Activated CD4-positive, alpha-beta T cell treated with anti-CD3 and anti-CD28 coated beads for 48 hours (primary cell): ENCODE data around the gene TTLL5.
A peak's percentile ranks its signal among the peaks of the same experiment; 100 is the strongest.

ENCODE experiments used
- DNase-seq: peaks from one replicate; pipeline ENCODE4 v3.0.0-alpha.2; 2020

The TTLL5 gene

DNA sequence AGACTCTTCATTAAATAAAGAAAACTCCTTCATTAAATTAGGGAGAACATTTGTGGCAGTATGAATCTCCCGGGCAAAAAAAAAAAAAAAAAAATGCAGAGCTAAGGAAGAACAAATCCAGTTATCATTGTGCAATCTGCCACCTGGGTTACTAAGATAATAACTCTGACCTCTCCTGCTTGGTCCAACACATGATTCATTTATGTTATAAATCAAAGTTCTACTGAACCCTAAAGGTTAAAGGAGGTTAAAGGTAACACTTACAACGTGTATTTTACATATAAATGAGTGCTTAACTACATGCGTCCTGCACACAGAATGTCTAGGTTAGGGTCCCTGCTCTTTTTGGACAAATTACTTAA is 316.5 kb downstream of the TTLL5 start:
- DNase-seq: no peak

- no peak for DNase-seq
These were observed 317.2 kb downstream of the TTLL5 start for GRCh38 chr14:75978249-75978731.

DNA sequence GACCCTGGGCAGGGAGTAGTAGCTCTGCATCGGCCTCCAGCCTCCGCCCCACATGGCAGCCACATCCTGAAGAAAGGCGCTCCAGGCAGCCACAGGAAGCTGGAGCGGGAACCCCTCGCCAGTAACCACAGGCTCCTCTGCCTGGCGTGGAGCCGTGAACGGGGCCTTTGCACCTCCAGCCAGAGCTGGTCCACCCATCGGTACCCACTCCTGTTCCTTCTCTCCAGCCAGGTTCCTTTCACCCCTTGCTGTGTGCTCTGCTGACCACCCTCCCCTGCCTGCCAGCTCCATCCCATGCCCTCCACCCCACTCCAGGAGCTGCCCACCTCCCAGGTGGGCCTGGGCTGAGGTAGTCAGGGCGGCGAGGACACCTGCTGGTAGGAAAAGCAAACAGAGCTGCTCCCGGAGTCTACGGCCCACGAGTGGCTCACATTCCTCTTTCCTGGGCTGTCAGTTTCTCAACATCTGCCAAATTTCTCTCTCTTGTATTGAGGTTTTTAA is 318.1 kb downstream of the TTLL5 start:
- DNase-seq: peak; percentile 29

DNA sequence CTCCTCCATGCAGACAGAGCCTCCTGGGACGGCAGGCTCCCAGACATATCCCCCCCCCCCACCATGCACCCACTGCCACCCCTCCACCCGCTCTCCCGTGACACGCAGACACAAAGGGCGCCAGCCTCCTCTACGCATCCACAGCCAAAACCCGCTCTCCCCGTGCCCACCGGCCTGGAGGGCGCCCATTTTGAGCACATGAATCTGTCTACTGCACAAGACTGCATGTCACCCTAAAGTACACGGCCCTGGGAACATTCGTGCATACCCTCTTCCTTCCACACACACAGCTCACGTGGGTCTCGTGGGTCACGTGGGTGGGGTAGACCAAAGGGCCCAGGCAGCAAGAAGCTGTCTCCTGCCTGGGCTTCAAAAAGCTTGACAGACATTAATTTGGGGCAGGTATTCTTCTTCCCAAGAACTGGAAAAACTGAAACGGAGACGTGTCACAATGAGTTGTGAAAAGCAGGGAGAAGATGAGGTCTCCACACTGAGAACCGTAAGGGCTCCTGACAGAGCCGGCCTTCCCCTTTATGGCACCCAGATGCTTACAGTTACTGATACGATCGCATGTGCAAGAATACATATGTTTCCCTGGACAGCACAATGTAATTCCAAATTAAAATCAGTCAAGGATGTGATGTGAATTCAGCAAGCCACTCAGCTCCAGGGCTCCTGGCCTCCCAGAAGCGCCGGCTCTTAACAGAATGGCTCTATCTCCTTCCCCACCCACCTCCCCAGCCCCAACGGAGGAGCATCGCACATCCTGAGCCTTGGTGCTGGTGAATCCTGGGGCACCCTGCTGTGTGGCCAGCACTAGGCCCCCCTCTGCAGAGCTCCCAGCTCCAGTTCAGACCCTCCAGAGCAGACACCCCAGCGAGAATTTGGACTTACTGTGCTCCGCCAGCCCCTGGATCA is 318.9 kb downstream of the TTLL5 start:
- no peak for DNase-seq

DNA sequence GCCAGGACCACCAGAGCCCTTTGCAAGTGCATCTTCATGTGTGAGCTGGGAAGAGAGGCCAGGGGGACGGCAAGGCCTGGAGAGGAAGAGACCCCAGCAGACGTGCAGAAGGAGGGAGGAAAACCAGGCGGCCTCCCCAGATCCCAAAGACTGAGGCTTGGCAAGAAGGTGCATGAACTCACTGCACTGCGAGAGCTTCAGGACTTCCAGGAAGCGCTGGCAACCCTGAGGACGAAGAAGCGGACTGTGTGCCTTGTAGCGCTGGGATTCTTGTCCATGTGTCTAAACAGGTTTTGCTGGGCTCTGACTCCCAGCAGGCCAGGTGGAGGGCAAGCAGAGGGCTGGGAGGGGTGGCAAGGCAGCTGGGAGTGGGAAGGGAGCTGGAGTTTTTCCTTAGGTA is 319.8 kb downstream of the TTLL5 start:
- DNase-seq: no peak

- peak; percentile 58 for DNase-seq
These were observed 320.6 kb downstream of the TTLL5 start, which contains the start of gene TGFB3 for GRCh38 chr14:75981426-75982265. Gene TGFB3 (minus strand): TSS chr14:75981995. CDS start chr14:75980893, 1,102 bp downstream.

DNA sequence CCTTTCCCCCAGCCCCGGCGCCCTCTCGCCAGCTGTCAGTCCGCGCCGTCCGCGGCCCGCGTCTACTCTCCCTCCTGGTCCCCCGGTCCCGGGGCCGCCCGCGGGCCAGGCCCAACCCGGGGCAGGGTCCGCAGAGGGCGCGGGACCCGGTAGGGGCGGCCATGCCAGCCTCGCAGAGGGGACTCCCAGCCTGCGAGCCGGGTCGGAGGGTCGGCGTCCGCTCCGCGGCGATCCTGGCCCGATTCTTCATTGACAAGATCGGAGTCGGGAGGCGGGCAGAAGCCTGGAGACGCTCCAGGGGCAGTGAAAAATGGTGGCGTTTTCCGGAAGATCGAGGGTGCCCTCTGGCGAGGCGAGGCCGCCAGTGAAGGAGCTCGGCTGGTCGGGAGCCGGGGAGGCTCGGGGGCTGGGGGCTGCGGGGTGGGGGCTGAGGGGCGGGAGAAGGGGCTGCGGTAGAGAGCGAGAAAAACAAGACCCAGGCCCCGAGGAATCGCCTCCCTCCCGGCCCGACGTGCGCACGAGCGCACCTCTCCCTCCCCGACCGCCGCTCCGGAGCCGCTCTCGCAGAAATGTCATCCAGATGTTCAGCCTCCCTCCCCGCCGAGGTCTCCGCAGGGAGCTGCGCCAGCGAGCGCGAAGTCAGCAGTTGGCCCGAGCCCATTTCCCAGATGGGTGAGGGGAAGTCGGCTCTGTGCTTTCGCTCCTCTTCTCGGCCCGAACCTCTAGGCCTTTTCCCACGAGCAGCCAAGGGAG is 321.4 kb downstream of the TTLL5 start:
- DNase-seq: peak; percentile 80

- DNase-seq: no peak
These were observed 321.9 kb downstream of the TTLL5 start for GRCh38 chr14:75983019-75983358.

GRCh38 chr14:75984674-75985073 is 323.6 kb downstream of the TTLL5 start:
- DNase-seq: no peak

DNA sequence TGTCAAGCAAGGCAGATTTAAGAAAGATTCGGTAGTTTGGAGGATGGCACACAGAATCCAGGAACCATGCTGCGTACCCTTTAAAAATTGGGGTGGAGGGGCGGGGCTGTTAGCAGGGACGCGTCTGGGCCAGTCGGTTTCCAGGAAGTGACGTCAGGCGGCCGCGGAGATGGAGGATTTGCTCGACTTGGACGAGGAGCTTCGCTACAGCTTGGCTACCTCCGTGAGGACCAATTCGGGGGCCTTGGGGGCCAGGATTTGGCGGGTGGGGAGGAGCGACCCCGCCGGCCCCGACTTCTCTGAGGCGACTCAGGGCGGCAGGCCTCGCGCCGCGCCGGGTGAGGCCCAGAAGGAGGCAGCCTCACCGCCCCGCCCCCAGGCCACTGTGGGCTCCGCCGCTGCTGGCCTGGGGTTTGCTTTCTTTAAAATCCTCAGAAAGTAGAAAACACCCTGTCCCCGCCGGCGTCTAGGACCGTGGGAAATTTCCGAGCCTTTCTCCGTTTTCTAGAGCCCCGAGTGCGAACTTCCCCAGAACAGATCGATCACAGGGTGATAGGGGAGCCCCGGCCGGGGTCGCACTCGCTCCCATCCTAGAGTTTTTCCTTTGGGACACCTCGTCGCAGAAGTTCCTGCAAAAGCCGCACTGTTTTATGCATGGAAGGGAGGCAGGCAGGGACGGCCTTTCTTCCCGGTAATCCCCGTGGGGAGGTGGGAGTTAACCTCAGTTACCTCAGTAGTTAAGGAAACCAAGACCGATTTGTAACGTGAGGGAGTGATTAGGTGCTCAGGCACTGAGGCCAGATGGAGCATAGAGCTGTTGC is 324.8 kb downstream of the TTLL5 start, which contains the start of gene IFT43:
TSS of gene IFT43 (plus strand) at position 146 of the 821 bp plus-strand sequence. CDS start at position 170, 24 bp downstream.
- peak; percentile 94 for DNase-seq

- DNase-seq: no peak
These were observed 325.4 kb downstream of the TTLL5 start for GRCh38 chr14:75986439-75986765.

DNA sequence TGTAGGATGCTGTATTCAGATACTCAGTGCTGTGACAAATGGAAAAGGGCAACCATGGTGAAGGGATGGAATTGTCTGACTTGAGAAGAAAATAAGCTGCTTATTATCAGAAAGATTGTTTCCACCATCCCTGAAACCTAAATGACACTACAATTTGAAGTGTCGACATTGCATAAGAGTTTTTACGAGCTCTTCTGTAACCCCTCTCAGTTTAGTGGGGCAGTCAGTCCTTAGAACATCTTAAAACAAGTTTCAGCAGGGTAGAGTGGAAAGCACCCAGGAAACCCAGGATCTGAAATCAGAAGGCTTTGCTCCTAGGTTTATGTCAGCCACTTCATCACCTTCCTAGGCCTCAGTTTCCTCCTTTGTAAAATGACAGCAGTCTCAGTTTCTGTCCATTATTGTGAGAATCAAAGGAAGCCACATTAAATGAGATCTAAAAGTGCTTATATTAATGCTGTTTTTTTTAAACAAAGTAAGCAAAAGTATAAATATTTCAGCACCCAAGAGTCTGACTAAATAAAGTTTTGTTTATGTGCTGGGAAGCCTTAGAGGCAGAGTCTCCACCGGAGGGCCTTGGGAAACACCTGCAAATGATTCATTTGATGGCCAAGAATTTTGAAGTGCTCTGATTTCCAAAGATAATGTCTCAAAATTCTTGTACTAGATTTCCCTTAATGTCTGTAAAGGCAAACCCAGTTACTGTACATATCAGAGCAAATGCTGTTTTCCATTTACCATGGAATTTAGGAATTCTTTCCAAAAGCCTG is 326.3 kb downstream of the TTLL5 start:
- DNase-seq: no peak

- DNase-seq: no peak
These were observed 328.1 kb downstream of the TTLL5 start for GRCh38 chr14:75989134-75989533.

- no peak for DNase-seq
These were observed 329.3 kb downstream of the TTLL5 start for GRCh38 chr14:75990297-75990696.

DNA sequence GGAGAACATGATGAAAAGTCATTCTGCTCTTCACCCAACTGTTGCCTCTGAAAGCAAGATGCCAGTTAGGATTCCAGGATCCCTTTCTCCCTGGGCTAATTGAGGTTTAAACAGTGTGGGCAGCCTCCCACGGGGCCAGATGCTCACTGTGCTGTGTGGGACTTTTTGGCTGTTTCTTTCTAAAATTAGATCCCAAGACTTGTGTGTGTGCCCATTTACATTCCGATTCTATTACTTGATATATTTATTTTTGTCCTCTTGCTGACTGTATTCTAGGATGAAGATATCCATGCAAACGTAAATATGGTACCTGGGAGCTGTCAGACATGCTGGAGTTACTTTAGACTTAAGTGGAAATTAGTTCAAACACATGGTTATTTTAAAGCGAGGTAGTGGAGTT is 330.7 kb downstream of the TTLL5 start:
- DNase-seq: no peak

- DNase-seq: no peak
These were observed 332.6 kb downstream of the TTLL5 start for GRCh38 chr14:75993567-75994041.

GRCh38 chr14:75995372-75996041 is 334.5 kb downstream of the TTLL5 start:
- no peak for DNase-seq

GRCh38 chr14:75996488-75996887 is 335.4 kb downstream of the TTLL5 start:
- DNase-seq: no peak

- DNase-seq: no peak
These were observed 338.6 kb downstream of the TTLL5 start for GRCh38 chr14:75999511-76000190.

- no peak for DNase-seq
These were observed 341.3 kb downstream of the TTLL5 start for GRCh38 chr14:76002383-76002782.
